Right atrium auricular region (tissue), 2 donors: Measurements from ENCODE around the gene IL17D. TPM values are rescaled to one million over a fixed set of nuclear protein-coding genes. Genes with fewer than 3 reads are reported as not detected.
"Not testable (repeated sequence)": the region's sequence is repeated elsewhere in the genome, so short reads cannot be mapped to it uniquely, and the experiment has no call there.

ENCODE experiments used
- DNase-seq: peaks from one replicate; pipeline ENCODE4 v3.0.0-alpha.2; 2019; ENCODE audit warnings: low spot score
- H3K27ac ChIP-seq, 2 donors: fragments of 200-600 bp; sonication (generic); 1 replicate in 1 of 2; 2 replicates in 1 of 2; pipeline ENCODE4 v1.5.1; 2016 to 2019
- H3K27me3 ChIP-seq, 2 donors: fragments of 200-600 bp; sonication (generic); one replicate each; pipeline versions ENCODE4 v1.5.1 to v1.6.0; 2017 to 2019
- H3K36me3 ChIP-seq: fragments of 200-600 bp; sonication (generic); one replicate; pipeline ENCODE4 v1.5.1; 2016
- H3K4me1 ChIP-seq, 2 donors: fragments of 200-600 bp; sonication (generic); one replicate each; pipeline versions ENCODE4 v1.5.1 to v1.6.0; 2017 to 2019
- H3K4me3 ChIP-seq, 2 donors: fragments of 200-600 bp; sonication (generic); 1 replicate in 1 of 2; 2 replicates in 1 of 2; pipeline ENCODE4 v1.5.1; 2017 to 2019; ENCODE audit warnings: mild to moderate bottlenecking in 1 of 2, moderate library complexity in 1 of 2
- H3K9me3 ChIP-seq, 2 donors: fragments of 200-600 bp; sonication (generic); one replicate each; pipeline ENCODE4 v1.5.1; 2019
- CTCF ChIP-seq, 2 donors: fragments of 200-600 bp; sonication (generic); IDR thresholded peaks; one replicate each; pipeline ENCODE4 v1.5.1; 2019; ENCODE audit warnings: antibody characterized with exemption in 2 of 2
- total RNA-seq, 2 donors: library from RNA; depleted of rRNA; stranded (reverse); fragments of >200 nt; gene quantifications; one replicate each; pipeline ENCODE4 v1.1.0, GENCODE V29; 2016

Gene IL17D
- total RNA-seq, 2 donors from 2014 or later = 1.9 to 2.5 TPM

- no peaks in the 10 kb centered on the region for H3K36me3 ChIP-seq
- no peak for TF ChIP-seq CTCF (IDR thresholded peaks at IDR 0.05)
Observed at GRCh38 chr13:20679879-20680278, 23.6 kb upstream of the IL17D start.

GRCh38 chr13:20680416-20681080 is 23.0 kb upstream of the IL17D start:
- Histone ChIP-seq H3K27ac (no peak overlapping the region), H3K9me3 (no peaks in the 10 kb centered on the region), H3K27me3 (no peaks in the 10 kb centered on the region), H3K4me3 (no peak overlapping the region), H3K4me1 (no peaks in the 10 kb centered on the region), H3K36me3 (no peaks in the 10 kb centered on the region)
- no peak for DNase-seq
- TF ChIP-seq CTCF (IDR thresholded peaks at IDR 0.05) = no peak

More at GRCh38 chr13:20679879-20680278, 23.6 kb upstream of the IL17D start:
- H3K4me3 ChIP-seq = no peak overlapping the region
- H3K27me3 ChIP-seq = no peaks in the 10 kb centered on the region
- no peaks in the 10 kb centered on the region for H3K4me1 ChIP-seq
- H3K9me3 ChIP-seq = no peaks in the 10 kb centered on the region
- no peak overlapping the region for H3K27ac ChIP-seq
- no peak for DNase-seq

DNA sequence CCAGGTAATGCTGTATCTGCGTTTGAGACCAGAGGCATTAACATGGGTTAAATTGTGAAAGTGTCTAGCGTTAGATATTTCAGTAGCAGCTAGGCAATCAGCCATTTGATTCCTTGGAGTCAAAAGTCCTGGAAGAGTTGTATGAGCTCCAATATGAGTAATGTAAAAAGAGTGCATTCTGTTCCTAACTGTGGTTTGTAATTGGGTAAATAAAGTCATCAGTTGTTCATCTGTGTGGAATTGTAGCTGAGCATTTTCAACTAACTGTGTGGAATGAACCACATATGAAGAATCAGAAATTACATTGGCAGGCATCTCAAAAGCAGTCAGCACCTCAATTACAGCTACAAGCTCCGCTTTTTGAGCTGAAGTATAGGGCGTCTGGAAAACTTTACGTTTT is 22.0 kb upstream of the IL17D start:
- DNase-seq, H3K36me3 ChIP-seq, H3K27me3 ChIP-seq, H3K4me3 ChIP-seq, H3K9me3 ChIP-seq, H3K27ac ChIP-seq, H3K4me1 ChIP-seq: not testable (repeated sequence)

- no peak for TF ChIP-seq CTCF (IDR thresholded peaks at IDR 0.05)
- no peaks in the 10 kb centered on the region for H3K4me1 ChIP-seq
- no peak overlapping the region for H3K27ac ChIP-seq
- DNase-seq = no peak
- no peak overlapping the region for H3K4me3 ChIP-seq
- no peaks in the 10 kb centered on the region for H3K9me3 ChIP-seq
- H3K27me3 ChIP-seq = no peaks in the 10 kb centered on the region
- H3K36me3 ChIP-seq = no peaks in the 10 kb centered on the region
Observed at GRCh38 chr13:20682061-20682460, 21.4 kb upstream of the IL17D start.

GRCh38 chr13:20684041-20684440 is 19.5 kb upstream of the IL17D start:
- Histone ChIP-seq H3K4me1 (no peaks in the 10 kb centered on the region), H3K36me3 (no peaks in the 10 kb centered on the region), H3K9me3 (no peaks in the 10 kb centered on the region), H3K4me3 (no peak overlapping the region), H3K27ac (no peak overlapping the region), H3K27me3 (no peaks in the 10 kb centered on the region)
- no peak for TF ChIP-seq CTCF (IDR thresholded peaks at IDR 0.05)
- no peak for DNase-seq

DNA sequence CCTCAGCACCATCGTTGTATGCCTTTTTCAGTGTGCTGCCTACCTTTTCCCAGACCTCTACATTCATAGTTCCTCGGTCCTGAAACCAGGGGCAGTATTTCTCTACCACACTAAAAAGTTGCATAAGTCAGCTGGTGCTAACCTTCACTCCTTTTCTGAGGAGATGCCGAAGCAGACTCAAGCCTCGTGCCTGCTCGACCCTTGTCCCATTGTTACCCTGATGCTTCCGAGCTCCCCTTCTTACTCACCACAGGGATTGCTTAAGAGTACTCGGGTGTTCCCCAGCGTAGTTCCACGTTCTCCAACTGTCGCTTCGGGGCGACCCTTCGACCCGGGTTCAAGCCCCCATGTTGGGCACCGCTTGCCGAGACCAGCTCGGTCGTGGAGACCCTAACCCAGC is 19.0 kb upstream of the IL17D start:
- no peaks in the 10 kb centered on the region for H3K4me1 ChIP-seq
- H3K36me3 ChIP-seq = no peaks in the 10 kb centered on the region

More for the DNA sequence above, 19.0 kb upstream of the IL17D start:
- no peak for DNase-seq
- H3K27ac ChIP-seq = no peak overlapping the region
- no peak overlapping the region for H3K4me3 ChIP-seq
- no peaks in the 10 kb centered on the region for H3K27me3 ChIP-seq
- H3K9me3 ChIP-seq = no peaks in the 10 kb centered on the region
- TF ChIP-seq CTCF (IDR thresholded peaks at IDR 0.05) = no peak
